Measurements from ENCODE around the gene TINAGL1.
A peak's percentile ranks its signal among the peaks of the same experiment; 100 is the strongest.

Gene TINAGL1

GRCh38 chr1:31549809-31550620 lies 26.3 kb upstream of the TINAGL1 start:
- Histone ChIP-seq H3K27me3 (ENCODE audit: insufficient read depth, low read length) (no peaks in the 10 kb centered on the region), H3K36me3 (ENCODE audit: insufficient read depth, low read length) (no peaks in the 10 kb centered on the region), H3K9ac (ENCODE audit: low read depth, low read length) (no peak overlapping the region), H3K9me3 (ENCODE audit: insufficient read depth, low read depth, low read length) (no peaks in the 10 kb centered on the region), H3K4me1 (ENCODE audit: insufficient read depth, low read length) (0 out of 2 replicates have a peak, but pooled peaks cover 2% of the 10 kb centered on the region), H3K4me3 (ENCODE audit: low read length) (peak overlapping the region; percentile 60), H3K27ac (ENCODE audit: low read depth, low read length) (no peak overlapping the region)
- WGBS: 83% methylated on average over 7 of the region's 7 CpGs

- H3K27ac ChIP-seq (ENCODE audit: low read depth, low read length): no peak overlapping the region
- H3K27me3 ChIP-seq (ENCODE audit: insufficient read depth, low read length): no peaks in the 10 kb centered on the region
- 92% methylated on average over 1 of the region's 1 CpG for whole genome bisulfite sequencing
- H3K9me3 ChIP-seq (ENCODE audit: insufficient read depth, low read depth, low read length): no peaks in the 10 kb centered on the region
- H3K9ac ChIP-seq (ENCODE audit: low read depth, low read length): no peak overlapping the region
- no peaks in the 10 kb centered on the region for H3K36me3 ChIP-seq (ENCODE audit: insufficient read depth, low read length)
- H3K4me3 ChIP-seq (ENCODE audit: low read length): no peak overlapping the region
- 0 out of 2 replicates have a peak, but pooled peaks cover 2% of the 10 kb centered on the region for H3K4me1 ChIP-seq (ENCODE audit: insufficient read depth, low read length)
These were observed 25.1 kb upstream of the TINAGL1 start for GRCh38 chr1:31551208-31551607.

- Histone ChIP-seq H3K4me3 (ENCODE audit: low read length) (no peak overlapping the region), H3K9me3 (ENCODE audit: insufficient read depth, low read depth, low read length) (no peaks in the 10 kb centered on the region), H3K4me1 (ENCODE audit: insufficient read depth, low read length) (0 out of 2 replicates have a peak, but pooled peaks cover 2% of the 10 kb centered on the region), H3K9ac (ENCODE audit: low read depth, low read length) (no peak overlapping the region), H3K27me3 (ENCODE audit: insufficient read depth, low read length) (no peaks in the 10 kb centered on the region), H3K36me3 (ENCODE audit: insufficient read depth, low read length) (no peaks in the 10 kb centered on the region), H3K27ac (ENCODE audit: low read depth, low read length) (no peak overlapping the region)
- WGBS: 95% methylated on average over 7 of the region's 7 CpGs
These were observed 23.8 kb upstream of the TINAGL1 start for GRCh38 chr1:31552489-31552888.

GRCh38 chr1:31556481-31557006 lies 19.8 kb upstream of the TINAGL1 start:
- H3K36me3 ChIP-seq (ENCODE audit: insufficient read depth, low read length): no peaks in the 10 kb centered on the region
- H3K9me3 ChIP-seq (ENCODE audit: insufficient read depth, low read depth, low read length): no peaks in the 10 kb centered on the region
- 86% methylated on average over 4 of the region's 5 CpGs for WGBS

GRCh38 chr1:31559715-31560114 lies 16.6 kb upstream of the TINAGL1 start:
- H3K9ac ChIP-seq (ENCODE audit: low read depth, low read length): no peak overlapping the region
- no peaks in the 10 kb centered on the region for H3K36me3 ChIP-seq (ENCODE audit: insufficient read depth, low read length)
- H3K27ac ChIP-seq (ENCODE audit: low read depth, low read length): no peak overlapping the region
- no peaks in the 10 kb centered on the region for H3K9me3 ChIP-seq (ENCODE audit: insufficient read depth, low read depth, low read length)
- H3K4me1 ChIP-seq (ENCODE audit: insufficient read depth, low read length): peaks cover 6% of the 10 kb centered on the region; the same call in 1 of the 2 replicates
- H3K27me3 ChIP-seq (ENCODE audit: insufficient read depth, low read length): no peaks in the 10 kb centered on the region
- H3K4me3 ChIP-seq (ENCODE audit: low read length): no peak overlapping the region

More at GRCh38 chr1:31556481-31557006, 19.8 kb upstream of the TINAGL1 start:
- no peak overlapping the region for H3K9ac ChIP-seq (ENCODE audit: low read depth, low read length)
- no peak overlapping the region for H3K4me3 ChIP-seq (ENCODE audit: low read length)
- H3K27me3 ChIP-seq (ENCODE audit: insufficient read depth, low read length): no peaks in the 10 kb centered on the region
- no peak overlapping the region for H3K27ac ChIP-seq (ENCODE audit: low read depth, low read length)
- no peaks in the 10 kb centered on the region for H3K4me1 ChIP-seq (ENCODE audit: insufficient read depth, low read length)

GRCh38 chr1:31560394-31560793 lies 15.9 kb upstream of the TINAGL1 start:
- Histone ChIP-seq H3K27ac (ENCODE audit: low read depth, low read length) (no peak overlapping the region), H3K27me3 (ENCODE audit: insufficient read depth, low read length) (no peaks in the 10 kb centered on the region), H3K4me1 (ENCODE audit: insufficient read depth, low read length) (peaks cover 6% of the 10 kb centered on the region; the same call in 1 of the 2 replicates), H3K36me3 (ENCODE audit: insufficient read depth, low read length) (no peaks in the 10 kb centered on the region), H3K9me3 (ENCODE audit: insufficient read depth, low read depth, low read length) (no peaks in the 10 kb centered on the region), H3K9ac (ENCODE audit: low read depth, low read length) (no peak overlapping the region), H3K4me3 (ENCODE audit: low read length) (no peak overlapping the region)
- 71% methylated on average over 2 of the region's 4 CpGs for WGBS

- no peak overlapping the region for H3K4me3 ChIP-seq (ENCODE audit: low read length)
- no peak overlapping the region; the same call in 1 of the 2 replicates for H3K9ac ChIP-seq (ENCODE audit: low read depth, low read length)
- H3K27me3 ChIP-seq (ENCODE audit: insufficient read depth, low read length): no peaks in the 10 kb centered on the region
- no peak overlapping the region for H3K27ac ChIP-seq (ENCODE audit: low read depth, low read length)
- no peaks in the 10 kb centered on the region for H3K9me3 ChIP-seq (ENCODE audit: insufficient read depth, low read depth, low read length)
- H3K4me1 ChIP-seq (ENCODE audit: insufficient read depth, low read length): peaks cover 6% of the 10 kb centered on the region; the same call in 1 of the 2 replicates
- H3K36me3 ChIP-seq (ENCODE audit: insufficient read depth, low read length): no peaks in the 10 kb centered on the region
- WGBS: 57% methylated on average over 3 of the region's 3 CpGs
These were observed 13.5 kb upstream of the TINAGL1 start for GRCh38 chr1:31562707-31563360.

GRCh38 chr1:31564606-31564989 lies 11.7 kb upstream of the TINAGL1 start:
- H3K36me3 ChIP-seq (ENCODE audit: insufficient read depth, low read length): no peaks in the 10 kb centered on the region
- 85% methylated on average over 5 of the region's 5 CpGs for WGBS

GRCh38 chr1:31567956-31568570 lies 8.3 kb upstream of the TINAGL1 start:
- no peaks in the 10 kb centered on the region for H3K9me3 ChIP-seq (ENCODE audit: insufficient read depth, low read depth, low read length)
- no peak overlapping the region for H3K27ac ChIP-seq (ENCODE audit: low read depth, low read length)
- H3K4me3 ChIP-seq (ENCODE audit: low read length): no peak overlapping the region
- WGBS: 92% methylated on average over 10 of the region's 10 CpGs
- H3K9ac ChIP-seq (ENCODE audit: low read depth, low read length): no peak overlapping the region
- peaks cover 4% of the 10 kb centered on the region; the same call in 1 of the 2 replicates for H3K4me1 ChIP-seq (ENCODE audit: insufficient read depth, low read length)
- H3K36me3 ChIP-seq (ENCODE audit: insufficient read depth, low read length): no peaks in the 10 kb centered on the region
- no peaks in the 10 kb centered on the region for H3K27me3 ChIP-seq (ENCODE audit: insufficient read depth, low read length)

More at GRCh38 chr1:31564606-31564989, 11.7 kb upstream of the TINAGL1 start:
- no peak overlapping the region for H3K9ac ChIP-seq (ENCODE audit: low read depth, low read length)
- no peak overlapping the region for H3K27ac ChIP-seq (ENCODE audit: low read depth, low read length)
- H3K4me1 ChIP-seq (ENCODE audit: insufficient read depth, low read length): peaks cover 6% of the 10 kb centered on the region; the same call in 1 of the 2 replicates
- no peaks in the 10 kb centered on the region for H3K9me3 ChIP-seq (ENCODE audit: insufficient read depth, low read depth, low read length)
- no peaks in the 10 kb centered on the region for H3K27me3 ChIP-seq (ENCODE audit: insufficient read depth, low read length)
- H3K4me3 ChIP-seq (ENCODE audit: low read length): no peak overlapping the region

- Histone ChIP-seq H3K27me3 (ENCODE audit: insufficient read depth, low read length) (no peaks in the 10 kb centered on the region), H3K4me3 (ENCODE audit: low read length) (no peak overlapping the region), H3K4me1 (ENCODE audit: insufficient read depth, low read length) (peaks cover 4% of the 10 kb centered on the region; the same call in 1 of the 2 replicates), H3K9ac (ENCODE audit: low read depth, low read length) (no peak overlapping the region), H3K27ac (ENCODE audit: low read depth, low read length) (no peak overlapping the region), H3K9me3 (ENCODE audit: insufficient read depth, low read depth, low read length) (no peaks in the 10 kb centered on the region), H3K36me3 (ENCODE audit: insufficient read depth, low read length) (no peaks in the 10 kb centered on the region)
- WGBS: 85% methylated on average over 11 of the region's 11 CpGs
These were observed 7.3 kb upstream of the TINAGL1 start for GRCh38 chr1:31568895-31569595.

Data from HUES64 (cell line).